ENCODE measurements around the gene ZNF12. TPM values are rescaled to one million over a fixed set of nuclear protein-coding genes. Genes with fewer than 3 reads are reported as not detected.

The ZNF12 gene
- polyA plus RNA-seq, 1 donor from 2014 or later: 27.9 TPM

DNA sequence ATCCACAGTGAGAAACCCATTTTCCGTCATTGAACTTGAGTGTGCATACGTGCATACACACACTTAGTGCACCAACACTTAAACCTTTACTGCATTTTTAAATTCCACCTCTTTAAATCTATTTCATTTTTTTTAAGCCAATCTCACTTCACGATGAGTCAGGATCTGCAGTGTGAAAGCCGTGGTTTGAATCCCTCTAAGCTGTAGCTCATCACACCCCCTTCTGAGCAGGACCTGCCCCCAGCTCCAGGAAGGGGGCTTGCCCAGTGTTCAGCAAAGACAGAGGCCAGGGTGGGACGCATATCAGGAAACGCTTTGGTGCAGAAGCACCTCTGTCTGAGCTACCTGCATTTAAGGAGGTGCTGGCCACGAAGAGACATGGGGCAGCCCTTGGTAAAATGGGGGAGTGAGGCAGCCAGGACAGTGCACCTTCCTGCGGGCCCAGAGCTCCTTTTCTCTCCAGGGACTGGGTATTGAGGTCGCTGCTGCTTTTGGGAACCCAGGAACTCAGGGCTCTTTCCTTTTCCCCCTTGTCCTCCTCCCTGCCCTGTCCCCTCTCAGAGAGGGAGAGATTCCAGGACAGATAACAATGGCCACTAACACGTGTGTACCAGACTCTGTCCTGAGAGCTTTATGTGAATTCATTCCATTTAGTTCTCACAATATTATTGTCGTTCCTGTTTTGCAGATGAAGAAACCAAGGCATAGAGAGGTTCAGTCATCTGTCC is 48.0 kb downstream of the ZNF12 start:
- Histone ChIP-seq H3K4me2 (ENCODE audit: low read length) (no peak overlapping the region), H3K27ac (ENCODE audit: low read length) (no peak overlapping the region), H3K4me3 (ENCODE audit: low read length) (no peak overlapping the region), H2AFZ (ENCODE audit: low read depth, low read length) (no peak overlapping the region), H3K9ac (ENCODE audit: low read length) (peak overlapping the region; percentile 14), H4K20me1 (ENCODE audit: insufficient read depth) (no peaks in the 10 kb centered on the region), H3K79me2 (replicated peaks; ENCODE audit: insufficient read depth, low read length) (no peaks in the 10 kb centered on the region), H3K9me3 (ENCODE audit: low read length) (peaks cover 3% of the 10 kb centered on the region), H3K9me2 (ENCODE audit: insufficient read depth, low read length) (no peaks in the 10 kb centered on the region), H3F3A (ENCODE audit: insufficient read depth, low read length, poor library complexity, severe bottlenecking) (no peaks in the 10 kb centered on the region), H3K36me3 (ENCODE audit: insufficient read depth, low read length) (peaks cover 14% of the 10 kb centered on the region), H3K27me3 (ENCODE audit: insufficient read depth, low read depth, low read length) (no peaks in the 10 kb centered on the region)
- TF ChIP-seq EP300 (conservative IDR thresholded peaks at IDR 0.05; ENCODE audit: poor library complexity, severe bottlenecking) (no peak), SMC3 (conservative IDR thresholded peaks at IDR 0.05; ENCODE audit: poor library complexity) (no peak), TAF1 (IDR thresholded peaks at IDR 0.05; ENCODE audit: low read depth) (no peak), RAD21 (conservative IDR thresholded peaks at IDR 0.05) (no peak), EZH2 (IDR thresholded peaks at IDR 0.05; ENCODE audit: borderline replicate concordance, insufficient read depth, low read length, poor library complexity, severe bottlenecking) (no peak), POLR2AphosphoS5 (IDR thresholded peaks at IDR 0.05) (no peak), MXI1 (conservative IDR thresholded peaks at IDR 0.05; ENCODE audit: poor library complexity, severe bottlenecking) (no peak)
- TF ChIP-seq, protein P1, sequence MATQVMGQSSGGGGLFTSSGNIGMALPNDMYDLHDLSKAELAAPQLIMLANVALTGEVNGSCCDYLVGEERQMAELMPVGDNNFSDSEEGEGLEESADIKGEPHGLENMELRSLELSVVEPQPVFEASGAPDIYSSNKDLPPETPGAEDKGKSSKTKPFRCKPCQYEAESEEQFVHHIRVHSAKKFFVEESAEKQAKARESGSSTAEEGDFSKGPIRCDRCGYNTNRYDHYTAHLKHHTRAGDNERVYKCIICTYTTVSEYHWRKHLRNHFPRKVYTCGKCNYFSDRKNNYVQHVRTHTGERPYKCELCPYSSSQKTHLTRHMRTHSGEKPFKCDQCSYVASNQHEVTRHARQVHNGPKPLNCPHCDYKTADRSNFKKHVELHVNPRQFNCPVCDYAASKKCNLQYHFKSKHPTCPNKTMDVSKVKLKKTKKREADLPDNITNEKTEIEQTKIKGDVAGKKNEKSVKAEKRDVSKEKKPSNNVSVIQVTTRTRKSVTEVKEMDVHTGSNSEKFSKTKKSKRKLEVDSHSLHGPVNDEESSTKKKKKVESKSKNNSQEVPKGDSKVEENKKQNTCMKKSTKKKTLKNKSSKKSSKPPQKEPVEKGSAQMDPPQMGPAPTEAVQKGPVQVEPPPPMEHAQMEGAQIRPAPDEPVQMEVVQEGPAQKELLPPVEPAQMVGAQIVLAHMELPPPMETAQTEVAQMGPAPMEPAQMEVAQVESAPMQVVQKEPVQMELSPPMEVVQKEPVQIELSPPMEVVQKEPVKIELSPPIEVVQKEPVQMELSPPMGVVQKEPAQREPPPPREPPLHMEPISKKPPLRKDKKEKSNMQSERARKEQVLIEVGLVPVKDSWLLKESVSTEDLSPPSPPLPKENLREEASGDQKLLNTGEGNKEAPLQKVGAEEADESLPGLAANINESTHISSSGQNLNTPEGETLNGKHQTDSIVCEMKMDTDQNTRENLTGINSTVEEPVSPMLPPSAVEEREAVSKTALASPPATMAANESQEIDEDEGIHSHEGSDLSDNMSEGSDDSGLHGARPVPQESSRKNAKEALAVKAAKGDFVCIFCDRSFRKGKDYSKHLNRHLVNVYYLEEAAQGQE (IDR thresholded peaks at IDR 0.05; ENCODE audit: borderline replicate concordance): no peak
- TF ChIP-seq, protein P2, sequence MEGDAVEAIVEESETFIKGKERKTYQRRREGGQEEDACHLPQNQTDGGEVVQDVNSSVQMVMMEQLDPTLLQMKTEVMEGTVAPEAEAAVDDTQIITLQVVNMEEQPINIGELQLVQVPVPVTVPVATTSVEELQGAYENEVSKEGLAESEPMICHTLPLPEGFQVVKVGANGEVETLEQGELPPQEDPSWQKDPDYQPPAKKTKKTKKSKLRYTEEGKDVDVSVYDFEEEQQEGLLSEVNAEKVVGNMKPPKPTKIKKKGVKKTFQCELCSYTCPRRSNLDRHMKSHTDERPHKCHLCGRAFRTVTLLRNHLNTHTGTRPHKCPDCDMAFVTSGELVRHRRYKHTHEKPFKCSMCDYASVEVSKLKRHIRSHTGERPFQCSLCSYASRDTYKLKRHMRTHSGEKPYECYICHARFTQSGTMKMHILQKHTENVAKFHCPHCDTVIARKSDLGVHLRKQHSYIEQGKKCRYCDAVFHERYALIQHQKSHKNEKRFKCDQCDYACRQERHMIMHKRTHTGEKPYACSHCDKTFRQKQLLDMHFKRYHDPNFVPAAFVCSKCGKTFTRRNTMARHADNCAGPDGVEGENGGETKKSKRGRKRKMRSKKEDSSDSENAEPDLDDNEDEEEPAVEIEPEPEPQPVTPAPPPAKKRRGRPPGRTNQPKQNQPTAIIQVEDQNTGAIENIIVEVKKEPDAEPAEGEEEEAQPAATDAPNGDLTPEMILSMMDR (IDR thresholded peaks at IDR 0.05; ENCODE audit: poor library complexity, severe bottlenecking): no peak

DNA sequence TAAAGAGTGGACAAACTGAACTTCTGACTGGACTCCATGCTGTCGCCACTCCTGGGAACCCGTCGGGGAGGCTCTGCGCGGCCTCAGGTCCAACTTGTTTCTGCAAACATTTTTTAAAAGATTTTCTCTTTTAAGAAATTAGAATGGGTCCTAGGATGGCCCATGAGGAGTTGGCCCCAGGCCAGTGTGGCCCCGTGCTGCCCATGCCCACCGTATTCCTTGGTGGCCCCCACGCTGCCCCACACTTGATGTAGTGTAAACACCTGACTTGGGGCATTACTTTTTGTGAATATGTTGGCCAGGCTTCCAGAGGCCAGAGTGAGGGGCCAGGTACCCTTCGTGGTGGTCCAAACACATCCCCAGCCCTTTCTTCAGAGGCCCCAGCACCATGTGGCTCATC is 50.3 kb downstream of the ZNF12 start:
- no peak overlapping the region for H3K27ac ChIP-seq (ENCODE audit: low read length)
- no peaks in the 10 kb centered on the region for H3K27me3 ChIP-seq (ENCODE audit: insufficient read depth, low read depth, low read length)
- H3K9me2 ChIP-seq (ENCODE audit: insufficient read depth, low read length): no peaks in the 10 kb centered on the region
- H3K4me2 ChIP-seq (ENCODE audit: low read length): no peak overlapping the region
- peaks cover 14% of the 10 kb centered on the region for H3K36me3 ChIP-seq (ENCODE audit: insufficient read depth, low read length)
- no peak overlapping the region for H3K9ac ChIP-seq (ENCODE audit: low read length)
- H4K20me1 ChIP-seq (ENCODE audit: insufficient read depth): no peaks in the 10 kb centered on the region
- H3F3A ChIP-seq (ENCODE audit: insufficient read depth, low read length, poor library complexity, severe bottlenecking): no peaks in the 10 kb centered on the region
- TF ChIP-seq EZH2 (IDR thresholded peaks at IDR 0.05; ENCODE audit: borderline replicate concordance, insufficient read depth, low read length, poor library complexity, severe bottlenecking) (no peak), MXI1 (conservative IDR thresholded peaks at IDR 0.05; ENCODE audit: poor library complexity, severe bottlenecking) (no peak), SMC3 (conservative IDR thresholded peaks at IDR 0.05; ENCODE audit: poor library complexity) (no peak), EP300 (conservative IDR thresholded peaks at IDR 0.05; ENCODE audit: poor library complexity, severe bottlenecking) (no peak), RAD21 (conservative IDR thresholded peaks at IDR 0.05) (no peak), POLR2AphosphoS5 (IDR thresholded peaks at IDR 0.05) (no peak), TAF1 (IDR thresholded peaks at IDR 0.05; ENCODE audit: low read depth) (no peak)
- TF ChIP-seq, protein P1 (IDR thresholded peaks at IDR 0.05; ENCODE audit: borderline replicate concordance): no peak
- TF ChIP-seq, protein P2 (IDR thresholded peaks at IDR 0.05; ENCODE audit: poor library complexity, severe bottlenecking): no peak
- H3K9me3 ChIP-seq (ENCODE audit: low read length): peaks cover 3% of the 10 kb centered on the region
- H3K79me2 ChIP-seq (replicated peaks; ENCODE audit: insufficient read depth, low read length): no peaks in the 10 kb centered on the region
- H2AFZ ChIP-seq (ENCODE audit: low read depth, low read length): no peak overlapping the region
- H3K4me3 ChIP-seq (ENCODE audit: low read length): no peak overlapping the region
